ENCODE data around the gene FOXG1.

Gene FOXG1

GRCh38 chr14:28759653-28760313 is 6.8 kb upstream of the FOXG1 start:
- no peak for TF ChIP-seq CTCF (IDR thresholded peaks at IDR 0.05; ENCODE audit: low read depth, low read length)
- H3K4me1 ChIP-seq = no peaks in the 10 kb centered on the region
- no peak overlapping the region for H3K4me3 ChIP-seq (ENCODE audit: low read depth, low read length)
- H3K27me3 ChIP-seq = peaks cover 87% of the 10 kb centered on the region
- DNase-seq = no peak
- no peaks in the 10 kb centered on the region for H3K9me3 ChIP-seq
- no peaks in the 10 kb centered on the region for H3K36me3 ChIP-seq

GRCh38 chr14:28760431-28760996 is 6.1 kb upstream of the FOXG1 start:
- Histone ChIP-seq H3K36me3 (no peaks in the 10 kb centered on the region), H3K4me1 (no peaks in the 10 kb centered on the region), H3K4me3 (ENCODE audit: low read depth, low read length) (no peak overlapping the region), H3K27me3 (peaks cover 85% of the 10 kb centered on the region), H3K9me3 (no peaks in the 10 kb centered on the region)
- no peak for DNase-seq
- TF ChIP-seq CTCF (IDR thresholded peaks at IDR 0.05; ENCODE audit: low read depth, low read length) = no peak

GRCh38 chr14:28761438-28762291 is 4.9 kb upstream of the FOXG1 start:
- Histone ChIP-seq H3K4me1 (no peaks in the 10 kb centered on the region), H3K27me3 (peaks cover 80% of the 10 kb centered on the region), H3K36me3 (no peaks in the 10 kb centered on the region), H3K4me3 (ENCODE audit: low read depth, low read length) (no peak overlapping the region), H3K9me3 (no peaks in the 10 kb centered on the region)
- DNase-seq = no peak
- TF ChIP-seq CTCF (IDR thresholded peaks at IDR 0.05; ENCODE audit: low read depth, low read length) = no peak

GRCh38 chr14:28762303-28762954 is 4.2 kb upstream of the FOXG1 start:
- no peaks in the 10 kb centered on the region for H3K9me3 ChIP-seq
- no peak for TF ChIP-seq CTCF (IDR thresholded peaks at IDR 0.05; ENCODE audit: low read depth, low read length)
- no peak for DNase-seq
- H3K4me1 ChIP-seq = no peaks in the 10 kb centered on the region
- no peak overlapping the region for H3K4me3 ChIP-seq (ENCODE audit: low read depth, low read length)
- peaks cover 72% of the 10 kb centered on the region for H3K27me3 ChIP-seq
- no peaks in the 10 kb centered on the region for H3K36me3 ChIP-seq

GRCh38 chr14:28762955-28763326 is 3.6 kb upstream of the FOXG1 start:
- TF ChIP-seq CTCF (IDR thresholded peaks at IDR 0.05; ENCODE audit: low read depth, low read length) = no peak
- DNase-seq = no peak
- peaks cover 67% of the 10 kb centered on the region for H3K27me3 ChIP-seq

More at GRCh38 chr14:28762955-28763326, 3.6 kb upstream of the FOXG1 start:
- Histone ChIP-seq H3K9me3 (no peaks in the 10 kb centered on the region), H3K36me3 (no peaks in the 10 kb centered on the region), H3K4me1 (no peaks in the 10 kb centered on the region), H3K4me3 (ENCODE audit: low read depth, low read length) (no peak overlapping the region)
